ENCODE measurements around the gene TSR1. TPM values are rescaled to one million over a fixed set of nuclear protein-coding genes. Genes with fewer than 3 reads are reported as not detected.

The TSR1 gene
- total and polyA plus RNA-seq, 2 donors (not counting 1 experiment from before 2014, with no cell fraction given) = 10.2 to 31.5 TPM

DNA sequence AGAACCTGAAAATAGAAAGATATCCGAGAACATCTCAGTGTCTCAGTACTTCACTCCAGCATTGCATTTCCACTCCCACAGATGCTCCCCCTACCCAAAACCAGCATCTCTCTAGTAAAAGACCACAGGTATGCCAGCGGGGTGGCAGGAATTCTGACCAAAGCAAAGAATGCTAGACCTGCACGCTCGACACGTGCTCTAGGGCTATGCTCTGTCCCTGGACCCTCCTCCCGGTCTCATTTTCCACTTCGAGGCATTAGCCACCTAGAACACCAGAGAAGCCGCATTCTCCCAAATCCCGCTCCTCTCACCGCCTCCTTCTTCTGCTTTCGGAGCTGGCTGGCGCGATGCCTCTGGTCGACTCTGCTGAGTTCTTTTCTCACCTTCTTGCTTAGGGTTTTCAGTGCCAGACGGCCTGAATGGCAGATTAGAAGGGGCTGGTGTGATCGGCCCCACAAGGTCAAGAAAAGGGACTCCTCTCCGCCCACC is 487 bp downstream of the TSR1 start:
- Histone ChIP-seq H3K79me2 (ENCODE audit: control insufficient read depth, insufficient read depth, low read length) (peaks cover 34% of the 10 kb centered on the region), H3K4me3 (ENCODE audit: control extremely low read depth in 1 of 5, extremely low read depth in 1 of 5, insufficient read depth in 1 of 5, low read depth in 2 of 5, low read length in 4 of 5) (peak overlapping the region; percentile 77 to 87 (median 82)), H3K4me1 (ENCODE audit: control insufficient read depth in 2 of 2, insufficient read depth in 2 of 2, low read length in 2 of 2) (peaks cover 9 to 25% of the 10 kb centered on the region in 2 donors), H3K9ac (ENCODE audit: low read length) (peak overlapping the region; percentile 69), H3K4me2 (replicated peaks; ENCODE audit: low read depth, low read length, poor library complexity, severe bottlenecking) (peak overlapping the region; percentile 98), H3K36me3 (replicated peaks in 1 of 2; ENCODE audit: control extremely low read depth in 1 of 2, control insufficient read depth in 1 of 2, extremely low read depth in 1 of 2, insufficient read depth in 2 of 2, low read length in 1 of 2) (peaks cover 0 to 42% of the 10 kb centered on the region in 2 experiments), H3K27ac (ENCODE audit: low read length in 2 of 2) (peak overlapping the region in 1 of 2 donors; percentile 64), H2AFZ (ENCODE audit: insufficient read depth, low read depth, low read length, poor library complexity, severe bottlenecking) (peak overlapping the region; percentile 77), H3K9me3 (ENCODE audit: control extremely low read depth in 1 of 3, control insufficient read depth in 2 of 3, insufficient read depth in 1 of 3, low read length in 2 of 3) (no peaks in the 10 kb centered on the region), H4K20me1 (ENCODE audit: control insufficient read depth, insufficient read depth, low read length, poor library complexity, severe bottlenecking) (no peaks in the 10 kb centered on the region), H3K27me3 (replicated peaks in 1 of 4; ENCODE audit: control extremely low read depth in 1 of 4, control insufficient read depth in 3 of 4, insufficient read depth in 4 of 4, low read length in 3 of 4) (no peaks in the 10 kb centered on the region)
- no peaks in the 10 kb centered on the region for H3K27me3 Mint-ChIP-seq
- no peaks in the 10 kb centered on the region for H3K9me3 Mint-ChIP-seq (ENCODE audit: insufficient read depth)
- POLR2A ChIA-PET = interaction anchor here (0.5 to 1.6 kb wide), 5 partner anchors 16 to 501 kb away, joined by 3 to 14 read pairs (median 4); no protein-coding TSS in a partner anchor
- peaks cover 24% of the 10 kb centered on the region for H3K4me1 Mint-ChIP-seq
- ATAC-seq (ENCODE audit: low read depth) (no peak), DNase-seq (no peak)
- peak overlapping the region; percentile 100 for H3K4me3 Mint-ChIP-seq
- TF ChIP-seq, protein P1, sequence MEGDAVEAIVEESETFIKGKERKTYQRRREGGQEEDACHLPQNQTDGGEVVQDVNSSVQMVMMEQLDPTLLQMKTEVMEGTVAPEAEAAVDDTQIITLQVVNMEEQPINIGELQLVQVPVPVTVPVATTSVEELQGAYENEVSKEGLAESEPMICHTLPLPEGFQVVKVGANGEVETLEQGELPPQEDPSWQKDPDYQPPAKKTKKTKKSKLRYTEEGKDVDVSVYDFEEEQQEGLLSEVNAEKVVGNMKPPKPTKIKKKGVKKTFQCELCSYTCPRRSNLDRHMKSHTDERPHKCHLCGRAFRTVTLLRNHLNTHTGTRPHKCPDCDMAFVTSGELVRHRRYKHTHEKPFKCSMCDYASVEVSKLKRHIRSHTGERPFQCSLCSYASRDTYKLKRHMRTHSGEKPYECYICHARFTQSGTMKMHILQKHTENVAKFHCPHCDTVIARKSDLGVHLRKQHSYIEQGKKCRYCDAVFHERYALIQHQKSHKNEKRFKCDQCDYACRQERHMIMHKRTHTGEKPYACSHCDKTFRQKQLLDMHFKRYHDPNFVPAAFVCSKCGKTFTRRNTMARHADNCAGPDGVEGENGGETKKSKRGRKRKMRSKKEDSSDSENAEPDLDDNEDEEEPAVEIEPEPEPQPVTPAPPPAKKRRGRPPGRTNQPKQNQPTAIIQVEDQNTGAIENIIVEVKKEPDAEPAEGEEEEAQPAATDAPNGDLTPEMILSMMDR (IDR thresholded peaks at IDR 0.05) = no peak
- H3K27ac Mint-ChIP-seq = peak overlapping the region; percentile 95
- intact Hi-C loops (cut with micrococcal nuclease) = loop anchor here (1.0 to 5.0 kb wide), 5 partner anchors 32 to 377 kb away; partner anchors contain the start of genes CLUH, SMG6 and SRR
- CTCF ChIA-PET = interaction anchor here (1.3 to 3.7 kb wide), 6 partner anchors 17 to 90 kb away, joined by 3 to 21 read pairs (median 6); no protein-coding TSS in a partner anchor
- 5% methylated on average over 16 of the region's 17 CpGs for WGBS (ENCODE audit: insufficient coverage)

DNA sequence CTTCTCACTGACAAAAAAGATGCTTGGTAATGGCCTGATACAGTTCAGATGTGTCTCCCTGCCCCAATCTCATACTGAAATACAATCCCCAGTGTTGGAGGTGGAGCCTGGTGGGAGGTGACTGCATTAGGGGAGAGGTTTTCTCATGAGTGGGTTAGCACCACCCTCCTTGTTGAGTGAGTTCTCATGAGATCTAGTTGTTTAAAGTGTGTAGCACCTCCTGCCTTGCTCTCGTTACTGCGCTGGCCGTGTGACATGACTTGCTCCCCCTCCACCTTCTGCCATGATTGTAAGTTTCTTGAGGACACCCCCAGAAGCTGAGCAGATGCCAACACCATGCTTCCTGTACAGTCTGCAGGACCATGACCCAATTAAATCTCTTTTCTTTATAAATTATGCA is 5.0 kb downstream of the TSR1 start:
- ChIA-PET CTCF (interaction anchor here (0.6 to 1.4 kb wide), 2 partner anchors 22 to 815 kb away, joined by 4 read pairs; partner anchors contain the start of gene INPP5K), POLR2A (no interaction called here)
- Histone ChIP-seq H4K20me1 (ENCODE audit: control insufficient read depth, insufficient read depth, low read length, poor library complexity, severe bottlenecking) (no peaks in the 10 kb centered on the region), H3K27ac (ENCODE audit: low read length in 2 of 2) (no peak overlapping the region), H3K4me3 (ENCODE audit: control extremely low read depth in 1 of 5, extremely low read depth in 1 of 5, insufficient read depth in 1 of 5, low read depth in 2 of 5, low read length in 4 of 5) (no peak overlapping the region), H3K9me3 (ENCODE audit: control extremely low read depth in 1 of 3, control insufficient read depth in 2 of 3, insufficient read depth in 1 of 3, low read length in 2 of 3) (no peaks in the 10 kb centered on the region), H2AFZ (ENCODE audit: insufficient read depth, low read depth, low read length, poor library complexity, severe bottlenecking) (no peak overlapping the region), H3K36me3 (replicated peaks in 1 of 2; ENCODE audit: control extremely low read depth in 1 of 2, control insufficient read depth in 1 of 2, extremely low read depth in 1 of 2, insufficient read depth in 2 of 2, low read length in 1 of 2) (peaks cover 0 to 75% of the 10 kb centered on the region in 2 experiments), H3K27me3 (replicated peaks in 1 of 4; ENCODE audit: control extremely low read depth in 1 of 4, control insufficient read depth in 3 of 4, insufficient read depth in 4 of 4, low read length in 3 of 4) (no peaks in the 10 kb centered on the region), H3K79me2 (ENCODE audit: control insufficient read depth, insufficient read depth, low read length) (peaks cover 32% of the 10 kb centered on the region), H3K4me2 (replicated peaks; ENCODE audit: low read depth, low read length, poor library complexity, severe bottlenecking) (no peak overlapping the region), H3K4me1 (ENCODE audit: control insufficient read depth in 2 of 2, insufficient read depth in 2 of 2, low read length in 2 of 2) (peaks cover 9 to 13% of the 10 kb centered on the region in 2 donors), H3K9ac (ENCODE audit: low read length) (no peak overlapping the region)
- TF ChIP-seq EZH2 (IDR thresholded peaks at IDR 0.05; ENCODE audit: borderline replicate concordance, insufficient read depth, low read depth, low read length, poor library complexity, severe bottlenecking) = no peak
- TF ChIP-seq, protein P1 (IDR thresholded peaks at IDR 0.05) = no peak
- Mint-ChIP-seq H3K27me3 (no peaks in the 10 kb centered on the region), H3K27ac (no peak overlapping the region), H3K9me3 (ENCODE audit: insufficient read depth) (no peaks in the 10 kb centered on the region), H3K4me3 (no peak overlapping the region), H3K4me1 (peaks cover 16% of the 10 kb centered on the region)
- intact Hi-C loops (cut with micrococcal nuclease) = no loop called here
- ATAC-seq (ENCODE audit: low read depth) (no peak), DNase-seq (no peak)
- WGBS (ENCODE audit: insufficient coverage) = 75% methylated on average over 3 of the region's 3 CpGs

Data from B cell (primary cell).